Measurements from ENCODE around the gene LHPP.

- no peak for TF ChIP-seq EZH2 (IDR thresholded peaks at IDR 0.05; ENCODE audit: insufficient read depth, poor library complexity, severe bottlenecking)
- no peak for TF ChIP-seq EZH2phosphoT487 (IDR thresholded peaks at IDR 0.05; ENCODE audit: insufficient read depth, low read depth)
Measured at GRCh38 chr10:124608093-124608721, 146.6 kb downstream of the LHPP start.

All from GM23248 (cell line).